GM20000 (cell line): ENCODE results near the gene SLC11A2.
"Not testable (repeated sequence)": the region's sequence is repeated elsewhere in the genome, so short reads cannot be mapped to it uniquely, and the experiment has no call there.

Experiments
- DNase-seq: peaks from one replicate; pipeline ENCODE4 v3.0.0; 2012; ENCODE audit warnings: low spot score
- TF ChIP-seq, protein P1 (sequence below): IDR thresholded peaks from 2 replicates; pipeline ENCODE4 v1.5.1; 2012; ENCODE audit warnings: mild to moderate bottlenecking, control low read depth; ENCODE audit errors: extremely low read depth, missing control alignments

SLC11A2 gene

DNA sequence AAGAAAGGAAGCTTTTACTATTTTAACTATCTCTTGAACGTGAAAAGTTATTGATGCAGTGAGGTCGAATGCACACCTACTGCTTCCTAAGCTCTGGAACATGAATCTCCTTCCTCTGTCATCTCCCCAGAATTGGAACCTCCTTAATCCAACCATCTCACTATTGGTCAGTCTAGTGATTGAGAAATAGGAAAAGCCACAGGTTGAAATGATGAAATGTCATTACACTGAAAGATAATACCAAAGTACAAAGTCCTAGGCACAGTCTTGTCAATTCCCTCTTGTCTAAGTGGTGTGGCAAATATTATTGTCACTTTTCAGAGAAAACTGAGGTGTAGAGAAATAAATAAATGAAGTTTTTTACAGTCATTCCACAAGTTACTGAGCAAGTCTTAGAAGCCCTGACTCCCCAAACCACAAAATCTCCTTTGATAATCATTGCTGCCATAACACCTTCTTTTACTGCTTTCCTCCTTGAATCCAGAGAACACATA, 93.3 kb downstream of the SLC11A2 start:
- DNase-seq: no peak
- TF ChIP-seq, protein P1, sequence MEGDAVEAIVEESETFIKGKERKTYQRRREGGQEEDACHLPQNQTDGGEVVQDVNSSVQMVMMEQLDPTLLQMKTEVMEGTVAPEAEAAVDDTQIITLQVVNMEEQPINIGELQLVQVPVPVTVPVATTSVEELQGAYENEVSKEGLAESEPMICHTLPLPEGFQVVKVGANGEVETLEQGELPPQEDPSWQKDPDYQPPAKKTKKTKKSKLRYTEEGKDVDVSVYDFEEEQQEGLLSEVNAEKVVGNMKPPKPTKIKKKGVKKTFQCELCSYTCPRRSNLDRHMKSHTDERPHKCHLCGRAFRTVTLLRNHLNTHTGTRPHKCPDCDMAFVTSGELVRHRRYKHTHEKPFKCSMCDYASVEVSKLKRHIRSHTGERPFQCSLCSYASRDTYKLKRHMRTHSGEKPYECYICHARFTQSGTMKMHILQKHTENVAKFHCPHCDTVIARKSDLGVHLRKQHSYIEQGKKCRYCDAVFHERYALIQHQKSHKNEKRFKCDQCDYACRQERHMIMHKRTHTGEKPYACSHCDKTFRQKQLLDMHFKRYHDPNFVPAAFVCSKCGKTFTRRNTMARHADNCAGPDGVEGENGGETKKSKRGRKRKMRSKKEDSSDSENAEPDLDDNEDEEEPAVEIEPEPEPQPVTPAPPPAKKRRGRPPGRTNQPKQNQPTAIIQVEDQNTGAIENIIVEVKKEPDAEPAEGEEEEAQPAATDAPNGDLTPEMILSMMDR: no peak

DNA sequence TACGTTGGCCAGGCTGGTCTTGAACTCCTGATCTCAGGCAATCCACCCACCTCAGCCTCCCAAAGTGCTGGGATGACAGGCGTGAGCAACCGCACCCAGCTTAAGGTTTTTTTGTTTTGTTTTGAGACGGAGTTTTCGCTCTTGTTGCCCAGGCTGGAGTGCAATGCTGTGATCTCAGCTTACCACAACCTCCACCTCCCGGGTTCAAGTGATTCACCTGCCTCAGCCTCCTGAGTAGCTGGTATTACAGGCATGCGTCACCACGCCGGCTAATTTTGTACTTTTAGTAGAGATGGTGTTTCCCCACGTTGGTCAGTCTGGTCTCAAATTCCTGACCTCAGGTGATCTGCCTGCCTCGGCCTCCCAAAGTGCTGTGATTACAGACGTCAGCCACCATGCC, 95.7 kb downstream of the SLC11A2 start:
- not testable (repeated sequence) for DNase-seq

DNA sequence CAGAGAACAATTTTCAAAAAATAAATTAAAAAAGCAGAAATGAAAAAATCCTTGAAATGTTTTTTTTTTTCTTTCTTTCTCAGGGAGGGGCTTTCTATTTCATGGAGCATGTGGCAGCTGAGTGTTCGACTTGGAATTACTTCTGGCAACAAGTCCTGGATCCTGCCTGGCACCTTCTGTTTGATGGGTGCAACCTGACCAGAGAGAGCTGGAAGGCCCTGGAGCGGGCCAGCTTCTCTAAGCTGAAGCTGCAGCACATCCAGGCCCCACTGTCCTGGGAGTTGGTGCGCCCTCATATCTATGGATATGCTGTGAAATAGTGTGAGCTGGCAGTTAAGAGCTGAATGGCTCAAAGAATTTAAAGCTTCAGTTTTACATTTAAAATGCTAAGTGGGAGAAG, 96.4 kb downstream of the SLC11A2 start:
- TF ChIP-seq, protein P1: no peak
- DNase-seq: no peak
